WTC11 (cell line): ENCODE results near the gene CD44. TPM values are rescaled to one million over a fixed set of nuclear protein-coding genes. Genes with fewer than 3 reads are reported as not detected.

Experiments
- ATAC-seq: fragments of 200-7000 bp; cut with Tn5 transposase; 2 replicates; pipeline ENCODE4 v1.10.0; 2021; ENCODE audit warnings: mild to moderate bottlenecking, moderate library complexity
- CTCF ChIA-PET: fragments of 300-600 bp; sonication (Branson Sonifier 250); formaldehyde crosslinking; loops from one replicate; lab custom pipeline; 2021; ENCODE audit warnings: antibody characterized with exemption; lab: Charles Lee
- POLR2A ChIA-PET: fragments of 350-600 bp; sonication (Branson Sonifier 250); formaldehyde crosslinking; loops from one replicate; lab custom pipeline; 2021; ENCODE audit warnings: antibody characterized with exemption; lab: Charles Lee
- DNase-seq: peaks from one replicate; pipeline ENCODE4 v3.0.0; 2021; ENCODE audit warnings: low spot score
- H3K27ac Mint-ChIP-seq: 2 replicates; pipeline ENCODE4 v1.8.0; 2021; ENCODE audit warnings: mixed read lengths
- H3K27me3 Mint-ChIP-seq: 2 replicates; pipeline ENCODE4 v1.8.0; 2021; ENCODE audit warnings: low read depth, mild to moderate bottlenecking, moderate library complexity, mixed read lengths
- H3K36me3 Mint-ChIP-seq: 2 replicates; pipeline ENCODE4 v1.8.0; 2021; ENCODE audit warnings: mixed read lengths
- H3K4me1 Mint-ChIP-seq: 2 replicates; pipeline ENCODE4 v1.8.0; 2022; ENCODE audit warnings: mixed read lengths
- H3K4me3 Mint-ChIP-seq: 2 replicates; pipeline ENCODE4 v1.8.0; 2021; ENCODE audit warnings: mild to moderate bottlenecking, moderate library complexity, mixed read lengths
- H3K9me3 Mint-ChIP-seq: 2 replicates; pipeline ENCODE4 v1.8.0; 2021; ENCODE audit warnings: mixed read lengths
- ARID4B ChIP-seq: sonication (generic); formaldehyde crosslinking; IDR thresholded peaks from 2 replicates; pipeline ENCODE4 v1.8.0; 2023; ENCODE audit warnings: missing genetic modification reagents, mild to moderate bottlenecking, borderline replicate concordance
- E2F5 ChIP-seq: sonication (generic); formaldehyde crosslinking; IDR thresholded peaks from 2 replicates; pipeline ENCODE4 v1.8.1; 2022; ENCODE audit warnings: mild to moderate bottlenecking, moderate library complexity, missing genetic modification reagents
- ELF4 ChIP-seq: sonication (generic); formaldehyde crosslinking; IDR thresholded peaks from 2 replicates; pipeline ENCODE4 v1.8.1; 2022; ENCODE audit warnings: low read depth, mild to moderate bottlenecking, moderate library complexity, missing genetic modification reagents
- ERG ChIP-seq: fragments of 250-450 bp; sonication (Bioruptor Pico); IDR thresholded peaks from 2 replicates; pipeline ENCODE4 v1.8.0; 2021; ENCODE audit warnings: mild to moderate bottlenecking
- ETV6 ChIP-seq: sonication (generic); formaldehyde crosslinking; IDR thresholded peaks from 2 replicates; pipeline ENCODE4 v1.8.1; 2022; ENCODE audit warnings: mild to moderate bottlenecking, missing genetic modification reagents
- IRF1 ChIP-seq: sonication (generic); formaldehyde crosslinking; IDR thresholded peaks from 2 replicates; pipeline ENCODE4 v1.8.0; 2023; ENCODE audit warnings: missing genetic modification reagents
- OVOL2 ChIP-seq: fragments of 250-450 bp; sonication (Bioruptor Pico); IDR thresholded peaks from 2 replicates; pipeline ENCODE4 v1.9.0; 2021; ENCODE audit warnings: mild to moderate bottlenecking, borderline replicate concordance
- RELA ChIP-seq: sonication (generic); formaldehyde crosslinking; IDR thresholded peaks from 2 replicates; pipeline ENCODE4 v1.8.1; 2022; ENCODE audit warnings: missing genetic modification reagents, mild to moderate bottlenecking, borderline replicate concordance
- TEAD1 ChIP-seq: sonication (generic); formaldehyde crosslinking; IDR thresholded peaks from 2 replicates; pipeline ENCODE4 v1.8.0; 2022; ENCODE audit warnings: mild to moderate bottlenecking, missing genetic modification reagents
- ZBTB43 ChIP-seq: sonication (generic); formaldehyde crosslinking; IDR thresholded peaks from 2 replicates; pipeline ENCODE4 v1.8.1; 2023; ENCODE audit warnings: mild to moderate bottlenecking, missing genetic modification reagents
- ZNF219 ChIP-seq: sonication (generic); formaldehyde crosslinking; IDR thresholded peaks from 2 replicates; pipeline ENCODE4 v1.8.0; 2023; ENCODE audit warnings: missing genetic modification reagents, mild to moderate bottlenecking, borderline replicate concordance
- ZNF423 ChIP-seq: fragments of 250-450 bp; sonication (Bioruptor Pico); IDR thresholded peaks from 2 replicates; pipeline ENCODE4 v2.1.2; 2022; ENCODE audit warnings: mild to moderate bottlenecking, moderate library complexity
- total RNA-seq: library from RNA; stranded (reverse); gene quantifications from 3 replicates; pipeline ENCODE4 v1.2.3, GENCODE V29; 2021

CD44 gene
- total RNA-seq, 1 experiment from 2014 or later: 12.0 TPM

- no peak for TF ChIP-seq ARID4B (CRISPR knock-in tag)
- TF ChIP-seq, all 79 proteins: peak for 0
Measured at GRCh38 chr11:35139722-35140282, 831 bp downstream of the CD44 start (continued).

- Mint-ChIP-seq H3K9me3 (no peaks in the 10 kb centered on the region), H3K27ac (no peak overlapping the region), H3K27me3 (peaks cover 60% of the 10 kb centered on the region), H3K36me3 (no peaks in the 10 kb centered on the region), H3K4me3 (no peak overlapping the region), H3K4me1 (peaks cover 22% of the 10 kb centered on the region)
- CTCF ChIA-PET: no interaction called here
- ATAC-seq: no peak
- TF ChIP-seq ZNF423 (CRISPR knock-in tag) (no peak), ETV6 (CRISPR knock-in tag) (no peak)
- no peak for DNase-seq
- POLR2A ChIA-PET: no interaction called here
Measured at GRCh38 chr11:35141071-35141470, 2.1 kb downstream of the CD44 start.

- Mint-ChIP-seq H3K27ac (no peak overlapping the region), H3K4me1 (peaks cover 22% of the 10 kb centered on the region), H3K27me3 (peaks cover 55% of the 10 kb centered on the region), H3K9me3 (no peaks in the 10 kb centered on the region), H3K4me3 (no peak overlapping the region), H3K36me3 (no peaks in the 10 kb centered on the region)
- ATAC-seq: no peak
- ChIA-PET CTCF (no interaction called here), POLR2A (no interaction called here)
- no peak for DNase-seq
- TF ChIP-seq ELF4 (CRISPR knock-in tag): no peak
- no peak for TF ChIP-seq OVOL2
- TF ChIP-seq IRF1 (CRISPR knock-in tag): no peak
- TF ChIP-seq E2F5 (CRISPR knock-in tag): no peak
- no peak for TF ChIP-seq RELA (CRISPR knock-in tag)
- no peak for TF ChIP-seq ERG (CRISPR knock-in tag)
- TF ChIP-seq ZBTB43 (CRISPR knock-in tag): no peak
- no peak for TF ChIP-seq ZNF219 (CRISPR knock-in tag)
- TF ChIP-seq TEAD1 (CRISPR knock-in tag): no peak
Measured at GRCh38 chr11:35141571-35141971, 2.6 kb downstream of the CD44 start.
